Left ventricle myocardium inferior (tissue), 1 donor: ENCODE data around the gene UQCC2. TPM values are rescaled to one million over a fixed set of nuclear protein-coding genes. Genes with fewer than 3 reads are reported as not detected.
A peak's percentile ranks its signal among the peaks of the same experiment; 100 is the strongest.

ENCODE experiments used
- DNase-seq: peaks from one replicate; pipeline ENCODE4 v3.0.0-alpha.2; 2020
- H3K27ac ChIP-seq: fragments of 200-600 bp; replicated peaks from 2 replicates; pipeline ENCODE4 v1.8.0; 2021
- H3K27me3 ChIP-seq: fragments of 200-600 bp; 2 replicates; pipeline ENCODE4 v1.8.0; 2021; ENCODE audit warnings: low read depth
- H3K36me3 ChIP-seq: fragments of 200-600 bp; 2 replicates; pipeline ENCODE4 v1.8.0; 2021
- H3K4me1 ChIP-seq: fragments of 200-600 bp; 2 replicates; pipeline ENCODE4 v1.8.0; 2021
- H3K4me3 ChIP-seq: fragments of 200-600 bp; 2 replicates; pipeline ENCODE4 v1.8.0; 2021; ENCODE audit warnings: mild to moderate bottlenecking, moderate library complexity
- H3K9me3 ChIP-seq: fragments of 200-600 bp; replicated peaks from 2 replicates; pipeline ENCODE4 v1.8.0; 2021
- intact Hi-C: fragments of 100-400 bp; cut with micrococcal nuclease; formaldehyde crosslinking; loops from one replicate; pipeline ENCODE4 v1.11.0; 2022
- total RNA-seq: library from RNA; stranded (reverse); fragmentation: NEBNext Ultra II Directional; extraction: Animal tissue kit (Norgen Biotek cat#: 25700); gene quantifications from one replicate; pipeline ENCODE4 v1.2.1, GENCODE V29; 2021
- TF ChIP-seq, protein P1 (sequence below): fragments of 200-600 bp; IDR thresholded peaks from 2 replicates; pipeline ENCODE4 v1.8.0; 2021; ENCODE audit warnings: antibody characterized with exemption, mild to moderate bottlenecking, borderline replicate concordance
- donor health status: DM: no; HTN: yes; CAD: no; lungs with severe emphysema.

Gene UQCC2
- total RNA-seq, 1 donor from 2014 or later: 199 TPM

DNA sequence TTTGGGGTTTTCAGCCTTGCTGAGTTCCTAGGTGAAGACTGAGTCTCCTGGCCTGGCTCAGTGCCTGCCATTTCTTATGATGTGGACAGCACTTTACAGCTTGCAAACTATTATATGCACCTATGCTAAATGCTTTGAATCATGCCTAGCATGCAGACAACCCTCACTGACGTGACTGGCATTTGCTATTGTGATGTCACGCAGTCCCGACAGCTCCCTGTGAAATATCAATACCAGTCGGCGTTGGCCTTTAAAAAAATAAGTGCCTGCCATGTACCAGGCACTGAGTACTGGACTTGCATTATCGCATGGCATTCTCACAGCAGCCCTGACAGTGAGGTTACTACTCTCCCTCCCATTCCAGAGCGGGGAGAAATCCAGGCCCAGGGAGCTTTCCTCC is 35.5 kb downstream of the UQCC2 start:
- no peak overlapping the region for H3K27ac ChIP-seq
- H3K36me3 ChIP-seq: peaks cover 51% of the 10 kb centered on the region
- H3K4me3 ChIP-seq: no peak overlapping the region
- no peaks in the 10 kb centered on the region for H3K9me3 ChIP-seq
- no peaks in the 10 kb centered on the region for H3K27me3 ChIP-seq
- intact Hi-C loops: loop anchor here (10.0 kb wide), 1 partner anchor 91 kb away; the partner anchor contains the start of gene BAK1
- TF ChIP-seq, protein P1, sequence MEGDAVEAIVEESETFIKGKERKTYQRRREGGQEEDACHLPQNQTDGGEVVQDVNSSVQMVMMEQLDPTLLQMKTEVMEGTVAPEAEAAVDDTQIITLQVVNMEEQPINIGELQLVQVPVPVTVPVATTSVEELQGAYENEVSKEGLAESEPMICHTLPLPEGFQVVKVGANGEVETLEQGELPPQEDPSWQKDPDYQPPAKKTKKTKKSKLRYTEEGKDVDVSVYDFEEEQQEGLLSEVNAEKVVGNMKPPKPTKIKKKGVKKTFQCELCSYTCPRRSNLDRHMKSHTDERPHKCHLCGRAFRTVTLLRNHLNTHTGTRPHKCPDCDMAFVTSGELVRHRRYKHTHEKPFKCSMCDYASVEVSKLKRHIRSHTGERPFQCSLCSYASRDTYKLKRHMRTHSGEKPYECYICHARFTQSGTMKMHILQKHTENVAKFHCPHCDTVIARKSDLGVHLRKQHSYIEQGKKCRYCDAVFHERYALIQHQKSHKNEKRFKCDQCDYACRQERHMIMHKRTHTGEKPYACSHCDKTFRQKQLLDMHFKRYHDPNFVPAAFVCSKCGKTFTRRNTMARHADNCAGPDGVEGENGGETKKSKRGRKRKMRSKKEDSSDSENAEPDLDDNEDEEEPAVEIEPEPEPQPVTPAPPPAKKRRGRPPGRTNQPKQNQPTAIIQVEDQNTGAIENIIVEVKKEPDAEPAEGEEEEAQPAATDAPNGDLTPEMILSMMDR: no peak
- no peak for DNase-seq
- H3K4me1 ChIP-seq: peaks cover 11% of the 10 kb centered on the region

DNA sequence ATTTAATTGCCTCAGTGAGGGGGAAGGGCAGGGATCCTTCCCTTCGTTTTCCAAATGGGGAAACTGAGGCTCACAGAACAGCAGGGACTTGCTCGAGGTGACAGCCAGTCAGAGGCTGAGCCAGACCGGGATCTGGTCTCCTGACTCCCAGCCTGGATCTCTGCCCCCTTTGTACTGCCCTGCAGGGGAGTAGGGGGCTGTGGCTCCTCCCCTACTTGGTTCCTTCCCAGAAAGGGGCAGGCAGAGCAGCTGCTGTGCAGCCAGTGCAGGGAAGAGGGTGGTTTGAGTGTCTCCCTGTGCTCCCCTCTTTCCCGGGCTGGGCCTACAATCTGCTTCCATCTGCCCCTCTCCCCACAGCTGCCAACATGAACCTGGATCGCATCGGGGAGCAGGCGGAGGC is 37.6 kb downstream of the UQCC2 start:
- TF ChIP-seq, protein P1: no peak
- Histone ChIP-seq H3K36me3 (peaks cover 60% of the 10 kb centered on the region), H3K27me3 (no peaks in the 10 kb centered on the region), H3K9me3 (no peaks in the 10 kb centered on the region), H3K27ac (no peak overlapping the region), H3K4me1 (peaks cover 11% of the 10 kb centered on the region), H3K4me3 (no peak overlapping the region)
- no peak for DNase-seq
- intact Hi-C loops: loop anchor here (10.0 kb wide), 1 partner anchor 89 kb away; the partner anchor contains the start of gene BAK1

DNA sequence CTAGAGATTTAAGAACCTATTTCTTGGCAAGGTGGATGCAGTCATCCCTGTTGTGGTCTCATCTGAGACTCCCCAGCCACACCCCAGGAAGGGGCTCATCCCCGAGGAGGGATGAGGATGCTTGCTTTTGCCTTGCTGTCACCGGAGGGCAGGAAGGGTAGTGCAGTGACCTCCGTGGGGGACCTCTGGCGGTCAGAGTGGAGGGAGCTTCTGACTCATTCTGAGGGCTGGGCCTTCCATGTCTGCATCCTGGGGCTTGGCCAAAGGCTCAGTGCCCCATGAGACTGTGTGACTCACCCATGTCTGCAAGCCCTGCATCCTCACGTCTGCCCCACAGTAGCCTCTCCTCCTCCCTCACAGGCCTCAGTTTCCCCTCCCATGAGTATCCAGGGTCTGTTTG is 38.7 kb downstream of the UQCC2 start:
- Histone ChIP-seq H3K9me3 (no peaks in the 10 kb centered on the region), H3K27ac (no peak overlapping the region), H3K27me3 (no peaks in the 10 kb centered on the region), H3K36me3 (peaks cover 65% of the 10 kb centered on the region), H3K4me3 (no peak overlapping the region), H3K4me1 (peaks cover 11% of the 10 kb centered on the region)
- intact Hi-C loops: loop anchor here (10.0 kb wide), 1 partner anchor 88 kb away; the partner anchor contains the start of gene BAK1
- TF ChIP-seq, protein P1: peak; percentile 74
- peak; percentile 91 for DNase-seq

DNA sequence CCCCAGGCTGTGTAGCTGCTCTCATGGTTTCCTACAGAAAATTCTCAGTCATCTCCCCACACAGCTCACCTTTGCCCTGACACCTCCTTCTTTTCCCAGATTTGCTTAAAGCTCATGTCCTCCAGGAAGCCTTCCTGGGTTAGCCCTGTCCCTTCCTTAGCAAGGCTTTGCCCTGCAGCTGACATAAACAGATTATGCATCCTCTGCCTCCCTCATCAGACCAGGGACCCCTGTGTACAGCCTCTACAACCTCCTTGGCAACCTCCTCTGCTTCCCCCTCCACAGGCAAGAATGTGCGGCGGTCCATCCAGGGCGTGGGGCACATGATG is 39.8 kb downstream of the UQCC2 start:
- TF ChIP-seq, protein P1: no peak
- peaks cover 63% of the 10 kb centered on the region for H3K36me3 ChIP-seq
- no peak overlapping the region for H3K4me3 ChIP-seq
- H3K4me1 ChIP-seq: peaks cover 11% of the 10 kb centered on the region
- H3K27ac ChIP-seq: no peak overlapping the region
- no peak for DNase-seq
- no peaks in the 10 kb centered on the region for H3K27me3 ChIP-seq
- intact Hi-C loops: loop anchor here (10.0 kb wide), 1 partner anchor 87 kb away; the partner anchor contains the start of gene BAK1
- H3K9me3 ChIP-seq: no peaks in the 10 kb centered on the region

DNA sequence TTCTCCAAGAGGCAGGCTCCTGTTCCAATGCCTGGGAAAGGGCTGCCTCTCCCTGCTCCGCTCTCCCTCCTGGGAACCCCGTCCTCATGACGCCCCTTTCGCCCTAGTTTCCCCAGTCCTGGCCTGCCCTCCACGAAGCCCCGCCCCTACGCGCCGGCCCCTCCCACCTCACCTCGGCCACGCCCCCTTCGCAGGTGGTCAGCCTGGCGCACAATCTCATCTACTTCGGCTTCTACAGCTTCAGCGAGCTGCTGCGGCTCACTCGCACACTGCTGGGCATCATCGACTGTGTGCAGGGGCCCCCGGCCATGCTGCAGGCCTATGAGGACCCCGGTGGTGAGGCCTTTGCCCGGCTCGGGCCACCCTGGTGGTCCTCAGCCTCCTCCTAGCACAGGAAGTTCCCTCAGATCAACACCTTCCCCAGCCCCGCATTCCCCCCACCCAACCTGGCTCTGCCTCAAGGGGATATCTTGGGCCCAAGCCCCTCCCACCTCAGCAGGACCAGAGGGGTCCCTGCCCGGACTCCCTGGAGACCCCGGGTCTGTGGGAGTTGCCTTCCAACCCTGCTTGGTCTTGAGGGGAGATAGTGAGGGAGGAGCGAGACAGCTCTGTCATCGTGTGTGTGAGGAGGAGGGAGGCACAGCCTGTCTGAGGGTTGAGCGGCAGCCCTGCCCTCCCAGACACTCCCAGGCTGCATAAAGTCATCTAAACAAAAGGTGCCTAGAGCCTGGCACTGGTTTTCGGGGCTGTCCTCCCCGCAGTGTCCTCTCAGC is 40.3 kb downstream of the UQCC2 start:
- intact Hi-C loops: loop anchor here (10.0 kb wide), 1 partner anchor 86 kb away; the partner anchor contains the start of gene BAK1
- no peak overlapping the region for H3K4me3 ChIP-seq
- H3K27me3 ChIP-seq: no peaks in the 10 kb centered on the region
- TF ChIP-seq, protein P1: no peak
- H3K9me3 ChIP-seq: no peaks in the 10 kb centered on the region
- no peak for DNase-seq
- no peak overlapping the region for H3K27ac ChIP-seq
- H3K4me1 ChIP-seq: peaks cover 11% of the 10 kb centered on the region
- H3K36me3 ChIP-seq: peaks cover 61% of the 10 kb centered on the region
